ENCODE measurements around the gene TMEM169. TPM values are rescaled to one million over a fixed set of nuclear protein-coding genes. Genes with fewer than 3 reads are reported as not detected.

Gene TMEM169
- total RNA-seq, 1 experiment from 2014 or later = 0.46 TPM

DNA sequence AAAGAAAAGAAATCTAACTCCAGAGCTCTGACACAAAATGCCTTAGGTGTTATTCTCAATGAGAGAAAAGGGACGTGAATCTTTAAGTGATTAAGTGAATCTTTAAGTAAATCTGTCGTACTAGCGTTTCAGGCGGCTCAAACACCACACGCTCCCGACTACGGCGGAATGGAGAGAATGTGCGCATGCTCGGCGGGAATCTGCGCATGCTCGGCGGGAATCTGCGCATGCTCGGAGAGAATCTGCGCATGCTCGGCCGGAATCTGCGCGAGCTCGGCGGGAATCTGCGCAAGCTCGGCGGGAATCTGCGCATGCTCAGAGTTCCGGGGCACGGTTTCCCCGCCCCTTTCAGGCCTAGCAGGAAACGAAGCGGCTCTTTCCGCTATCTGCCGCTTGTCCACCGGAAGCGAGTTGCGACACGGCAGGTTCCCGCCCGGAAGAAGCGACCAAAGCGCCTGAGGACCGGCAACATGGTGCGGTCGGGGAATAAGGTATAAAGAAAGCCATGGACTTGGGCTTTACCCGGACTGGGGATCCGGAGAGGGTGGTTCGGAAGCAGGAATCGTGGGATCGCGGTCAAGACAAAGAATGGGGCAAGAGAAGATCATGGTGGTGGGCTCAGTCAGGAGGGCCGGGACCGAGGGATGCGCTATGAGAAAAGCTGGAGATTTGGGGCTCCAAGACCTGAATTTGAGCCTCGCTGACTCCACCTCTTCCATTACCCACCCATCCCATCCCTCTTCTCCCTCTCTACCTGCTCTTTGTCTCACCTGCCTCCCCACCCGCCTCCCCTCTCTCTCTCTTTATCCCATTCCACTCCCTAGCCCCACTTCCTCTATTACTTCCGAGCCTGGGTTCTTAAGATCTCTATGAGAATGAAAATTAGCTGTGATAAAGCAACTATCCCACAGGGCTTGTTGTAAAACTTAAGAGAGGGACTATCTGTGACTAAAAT, 27.5 kb downstream of the TMEM169 start, which contains the start of gene XRCC5:
XRCC5 (plus strand) TSS at position 382 of the 955 bp plus-strand sequence; CDS start at position 471, 89 bp downstream.
- Histone ChIP-seq H3K9me2 (ENCODE audit: insufficient read depth) (no peaks in the 10 kb centered on the region), H2AFZ (peak within 1 kb of the TSS; percentile 88), H3K79me2 (ENCODE audit: low read depth) (peaks cover 40% of the 10 kb centered on the region), H3K4me1 (replicated peaks; ENCODE audit: insufficient read depth) (peaks cover 18% of the 10 kb centered on the region), H3K4me2 (peak within 1 kb of the TSS; percentile 87), H3K36me3 (ENCODE audit: low read depth) (peaks cover 35% of the 10 kb centered on the region), H3K27me3 (ENCODE audit: insufficient read depth, low read depth) (no peaks in the 10 kb centered on the region), H3K27ac (peak within 1 kb of the TSS; percentile 54), H3F3A (ENCODE audit: insufficient read depth, low read depth) (peaks cover 41% of the 10 kb centered on the region), H3K9me3 (ENCODE audit: insufficient read depth, low read depth) (no peaks in the 10 kb centered on the region), H4K20me1 (ENCODE audit: insufficient read depth) (peaks cover 17% of the 10 kb centered on the region), H3K4me3 (peak within 1 kb of the TSS; percentile 71)
- ChIA-PET POLR2A (ENCODE audit: unreplicated experiment) (interaction anchor here (0.6 to 0.7 kb wide), 2 partner anchors 27 to 301 kb away, joined by 3 to 5 read pairs; no protein-coding TSS in a partner anchor), CTCF (interaction anchor here (0.7 to 1.0 kb wide), 4 partner anchors 10 to 586 kb away, joined by 3 to 11 read pairs (median 3); partner anchors contain the start of gene IGFBP5)
- no peak for TF ChIP-seq EZH2 (IDR thresholded peaks at IDR 0.05; ENCODE audit: low read depth)
- TF ChIP-seq, protein P1, sequence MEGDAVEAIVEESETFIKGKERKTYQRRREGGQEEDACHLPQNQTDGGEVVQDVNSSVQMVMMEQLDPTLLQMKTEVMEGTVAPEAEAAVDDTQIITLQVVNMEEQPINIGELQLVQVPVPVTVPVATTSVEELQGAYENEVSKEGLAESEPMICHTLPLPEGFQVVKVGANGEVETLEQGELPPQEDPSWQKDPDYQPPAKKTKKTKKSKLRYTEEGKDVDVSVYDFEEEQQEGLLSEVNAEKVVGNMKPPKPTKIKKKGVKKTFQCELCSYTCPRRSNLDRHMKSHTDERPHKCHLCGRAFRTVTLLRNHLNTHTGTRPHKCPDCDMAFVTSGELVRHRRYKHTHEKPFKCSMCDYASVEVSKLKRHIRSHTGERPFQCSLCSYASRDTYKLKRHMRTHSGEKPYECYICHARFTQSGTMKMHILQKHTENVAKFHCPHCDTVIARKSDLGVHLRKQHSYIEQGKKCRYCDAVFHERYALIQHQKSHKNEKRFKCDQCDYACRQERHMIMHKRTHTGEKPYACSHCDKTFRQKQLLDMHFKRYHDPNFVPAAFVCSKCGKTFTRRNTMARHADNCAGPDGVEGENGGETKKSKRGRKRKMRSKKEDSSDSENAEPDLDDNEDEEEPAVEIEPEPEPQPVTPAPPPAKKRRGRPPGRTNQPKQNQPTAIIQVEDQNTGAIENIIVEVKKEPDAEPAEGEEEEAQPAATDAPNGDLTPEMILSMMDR (conservative IDR thresholded peaks at IDR 0.05) = no peak
- no TSS peak for BruUV-seq (replicated peaks)
- peak; percentile 92 to 97 for DNase-seq
- intact Hi-C loops (cut with micrococcal nuclease; ENCODE audit: unreplicated experiment) = no loop called here

- TF ChIP-seq, protein P1 (conservative IDR thresholded peaks at IDR 0.05) = peak; percentile 81
- TF ChIP-seq EZH2 (IDR thresholded peaks at IDR 0.05; ENCODE audit: low read depth) = no peak
- Histone ChIP-seq H3K79me2 (ENCODE audit: low read depth) (peaks cover 42% of the 10 kb centered on the region), H3K4me1 (replicated peaks; ENCODE audit: insufficient read depth) (peaks cover 18% of the 10 kb centered on the region), H3K4me3 (peak overlapping the region; percentile 71), H3K9me2 (ENCODE audit: insufficient read depth) (no peaks in the 10 kb centered on the region), H2AFZ (peak overlapping the region; percentile 88), H3K36me3 (ENCODE audit: low read depth) (peaks cover 35% of the 10 kb centered on the region), H3K9me3 (ENCODE audit: insufficient read depth, low read depth) (no peaks in the 10 kb centered on the region), H4K20me1 (ENCODE audit: insufficient read depth) (peaks cover 17% of the 10 kb centered on the region), H3F3A (ENCODE audit: insufficient read depth, low read depth) (peaks cover 43% of the 10 kb centered on the region), H3K27ac (peak overlapping the region; percentile 54), H3K27me3 (ENCODE audit: insufficient read depth, low read depth) (no peaks in the 10 kb centered on the region), H3K4me2 (peak overlapping the region; percentile 87)
- BruUV-seq (replicated peaks) = TSS peak; percentile 51
- ChIA-PET POLR2A (ENCODE audit: unreplicated experiment) (interaction anchor here (0.6 to 0.7 kb wide), 2 partner anchors 10 to 1399 kb away, joined by 3 to 4 read pairs; no protein-coding TSS in a partner anchor), CTCF (interaction anchor here (0.6 to 0.7 kb wide), 3 partner anchors 229 to 532 kb away, joined by 3 read pairs; no protein-coding TSS in a partner anchor)
- peak in 1 of 2 experiments; percentile 48 for DNase-seq
- intact Hi-C loops (cut with micrococcal nuclease; ENCODE audit: unreplicated experiment) = loop anchor here (1.0 to 5.0 kb wide), 3 partner anchors 78 to 556 kb away; partner anchors contain the start of gene RPL37A
Observed at GRCh38 chr2:216109962-216110614, 28.4 kb downstream of the TMEM169 start.

DNA sequence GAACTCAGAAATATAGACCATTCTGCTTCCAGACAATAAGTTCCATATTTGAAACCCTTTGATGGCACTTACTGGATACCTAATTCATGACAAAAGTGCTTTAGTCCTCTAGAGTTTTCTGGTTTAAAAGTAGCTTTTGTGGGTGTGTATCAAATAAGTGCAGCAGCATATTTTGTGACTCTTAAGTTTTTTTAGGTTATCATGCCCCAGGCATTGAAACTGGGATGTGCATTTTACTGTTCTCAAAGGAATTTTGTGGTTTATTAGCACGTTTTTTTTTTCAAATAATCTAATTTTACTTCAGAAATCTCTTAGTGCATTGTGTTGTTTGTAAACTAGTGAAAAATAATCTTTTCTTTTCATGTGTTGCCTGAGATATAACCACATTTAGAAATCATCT, 28.9 kb downstream of the TMEM169 start:
- H4K20me1 ChIP-seq (ENCODE audit: insufficient read depth) = peaks cover 17% of the 10 kb centered on the region
- no peaks in the 10 kb centered on the region for H3K9me2 ChIP-seq (ENCODE audit: insufficient read depth)
- ChIA-PET POLR2A (ENCODE audit: unreplicated experiment) (interaction anchor here (0.7 kb wide), 1 partner anchor 10 kb away, joined by 4 read pairs; no protein-coding TSS in a partner anchor), CTCF (interaction anchor here (0.6 to 0.7 kb wide), 2 partner anchors 320 to 531 kb away, joined by 3 read pairs; no protein-coding TSS in a partner anchor)
- peak overlapping the region; percentile 54; the same call in 1 of the 2 replicates for H3K27ac ChIP-seq
- H3K4me1 ChIP-seq (replicated peaks; ENCODE audit: insufficient read depth) = peaks cover 22% of the 10 kb centered on the region
- H3K36me3 ChIP-seq (ENCODE audit: low read depth) = peaks cover 35% of the 10 kb centered on the region
- BruUV-seq (replicated peaks) = no TSS peak
- peaks cover 43% of the 10 kb centered on the region for H3F3A ChIP-seq (ENCODE audit: insufficient read depth, low read depth)
- intact Hi-C loops (cut with micrococcal nuclease; ENCODE audit: unreplicated experiment) = loop anchor here (1.0 to 5.0 kb wide), 3 partner anchors 78 to 556 kb away; partner anchors contain the start of gene RPL37A
- peaks cover 47% of the 10 kb centered on the region for H3K79me2 ChIP-seq (ENCODE audit: low read depth)
- no peak for TF ChIP-seq EZH2 (IDR thresholded peaks at IDR 0.05; ENCODE audit: low read depth)
- TF ChIP-seq, protein P1 (conservative IDR thresholded peaks at IDR 0.05) = no peak
- H3K4me2 ChIP-seq = peak overlapping the region; percentile 87
- H3K27me3 ChIP-seq (ENCODE audit: insufficient read depth, low read depth) = no peaks in the 10 kb centered on the region
- H2AFZ ChIP-seq = no peak overlapping the region
- H3K9me3 ChIP-seq (ENCODE audit: insufficient read depth, low read depth) = no peaks in the 10 kb centered on the region
- DNase-seq = no peak
- peak overlapping the region; percentile 71 for H3K4me3 ChIP-seq

Data from PC-9 (cell line).